Adrenal gland (tissue), 5 donors: ENCODE results near the gene LMTK2.

Source experiments
- POLR2A ChIP-seq, 2 donors: fragments of 450-650 bp; IDR thresholded peaks; one replicate each; pipeline ENCODE4 v1.6.1; 2017; ENCODE audit warnings: antibody characterized with exemption in 2 of 2, mild to moderate bottlenecking in 2 of 2, moderate library complexity in 1 of 2
- TF ChIP-seq, protein P1 (sequence below), 6 experiments: fragments of 450-650 bp in 4 of 6; fragments of 200-600 bp in 2 of 6; sonication (generic) in 1 of 6; IDR thresholded peaks; 1 replicate in 5 of 6; 2 replicates in 1 of 6; pipeline versions ENCODE4 v1.5.1 to v1.8.0; 2016 to 2021; ENCODE audit warnings: antibody characterized with exemption in 6 of 6, mild to moderate bottlenecking in 2 of 6, moderate library complexity in 1 of 6
- donor health status: DM: no; HTN: no; CAD: no.

DNA sequence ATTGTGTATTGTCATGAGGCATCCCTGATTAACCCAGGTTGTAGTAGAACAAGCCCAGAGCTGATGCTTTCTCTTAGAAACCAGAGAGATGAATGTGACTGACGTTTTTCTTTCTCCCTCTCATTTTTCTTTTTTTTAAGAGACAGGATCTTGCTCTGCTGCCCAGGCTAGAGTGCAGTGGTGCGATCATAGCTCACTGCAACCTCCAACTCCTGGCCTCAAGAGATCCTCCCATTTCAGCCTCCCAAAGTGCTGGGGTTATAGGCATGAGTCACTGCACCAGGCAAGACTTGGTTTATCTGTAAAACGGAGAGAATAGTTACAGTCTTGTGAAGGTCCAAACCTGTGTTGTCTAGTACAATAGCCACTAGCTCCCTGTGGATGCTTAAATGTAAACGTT is 5.4 kb downstream of the LMTK2 start:
- no peak for TF ChIP-seq POLR2A (IDR thresholded peaks at IDR 0.05)
- TF ChIP-seq, protein P1, sequence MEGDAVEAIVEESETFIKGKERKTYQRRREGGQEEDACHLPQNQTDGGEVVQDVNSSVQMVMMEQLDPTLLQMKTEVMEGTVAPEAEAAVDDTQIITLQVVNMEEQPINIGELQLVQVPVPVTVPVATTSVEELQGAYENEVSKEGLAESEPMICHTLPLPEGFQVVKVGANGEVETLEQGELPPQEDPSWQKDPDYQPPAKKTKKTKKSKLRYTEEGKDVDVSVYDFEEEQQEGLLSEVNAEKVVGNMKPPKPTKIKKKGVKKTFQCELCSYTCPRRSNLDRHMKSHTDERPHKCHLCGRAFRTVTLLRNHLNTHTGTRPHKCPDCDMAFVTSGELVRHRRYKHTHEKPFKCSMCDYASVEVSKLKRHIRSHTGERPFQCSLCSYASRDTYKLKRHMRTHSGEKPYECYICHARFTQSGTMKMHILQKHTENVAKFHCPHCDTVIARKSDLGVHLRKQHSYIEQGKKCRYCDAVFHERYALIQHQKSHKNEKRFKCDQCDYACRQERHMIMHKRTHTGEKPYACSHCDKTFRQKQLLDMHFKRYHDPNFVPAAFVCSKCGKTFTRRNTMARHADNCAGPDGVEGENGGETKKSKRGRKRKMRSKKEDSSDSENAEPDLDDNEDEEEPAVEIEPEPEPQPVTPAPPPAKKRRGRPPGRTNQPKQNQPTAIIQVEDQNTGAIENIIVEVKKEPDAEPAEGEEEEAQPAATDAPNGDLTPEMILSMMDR (IDR thresholded peaks at IDR 0.05), result no peak
